A549 treated with AZD9567 at 1 μM for 4 hours (cell line): ENCODE results near the gene DIPK1B. TPM values are rescaled to one million over a fixed set of nuclear protein-coding genes. Genes with fewer than 3 reads are reported as not detected.

Experiments used
- total RNA-seq: library from RNA; stranded (reverse); fragments of 200-300 nt; extraction: Qiagen RNA extraction; gene quantifications from 5 replicates; pipeline ENCODE4 v1.2.3, GENCODE V29; 2022; ENCODE audit not compliant: insufficient read depth

The DIPK1B gene
- 3.7 to 8.1 TPM (median 7.0 TPM) in 5 replicates for total RNA-seq

DNA sequence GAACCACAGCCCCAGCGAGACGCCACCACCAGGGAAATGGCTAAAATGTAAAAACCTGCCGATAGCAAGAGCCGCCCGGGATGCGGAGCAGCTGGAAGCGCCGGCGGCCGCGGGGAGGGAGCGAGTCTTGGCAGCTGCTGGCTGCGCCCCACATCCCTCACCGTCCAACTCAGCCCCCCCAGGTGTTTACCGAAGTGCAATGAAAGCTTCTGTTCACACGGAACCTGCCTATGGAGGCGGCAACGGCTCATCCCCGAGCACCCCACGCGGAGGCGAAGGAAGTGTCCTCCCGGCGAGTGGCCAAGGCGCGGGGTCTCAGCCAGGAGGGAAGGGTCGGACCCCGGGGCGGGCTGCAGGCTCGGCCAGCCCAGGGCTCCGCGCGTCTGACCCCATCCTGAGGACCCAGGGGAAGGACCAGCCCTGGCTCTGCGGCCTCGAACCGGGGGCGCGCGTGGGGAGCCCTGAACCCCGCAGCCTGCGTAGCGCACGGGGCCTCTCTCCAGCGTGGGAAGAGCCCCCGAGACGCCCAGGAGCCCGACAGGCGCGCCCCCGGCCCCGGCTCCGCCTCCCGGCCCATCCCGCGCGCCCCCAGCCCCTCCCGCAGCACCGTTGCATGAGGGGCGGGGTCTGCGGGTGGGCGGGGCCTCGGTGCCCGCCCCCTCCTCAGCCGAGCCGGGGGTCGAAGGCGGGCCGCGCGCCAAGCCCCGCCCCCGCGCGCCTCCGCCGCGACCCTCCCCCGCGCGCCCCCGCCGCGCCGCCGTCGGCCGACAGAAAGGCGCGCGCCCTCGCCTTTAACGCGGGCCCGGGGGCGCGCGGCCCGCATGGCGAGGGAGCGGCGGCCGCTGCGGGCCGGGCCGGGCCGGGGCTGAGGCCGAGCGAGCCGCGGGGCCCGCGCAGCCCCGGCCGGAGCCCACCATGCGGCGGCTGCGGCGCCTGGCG is at the start of gene DIPK1B:
Gene DIPK1B (plus strand): TSS at position 822 of the 939 bp plus-strand sequence. CDS start 94 bp downstream, at position 916.

GRCh38 chr9:136662656-136663581 is 49.5 kb upstream of the DIPK1B start, which contains the start of gene EGFL7:
Gene EGFL7, plus strand, starts transcription at chr9:136662916. Its CDS starts 5,367 bp downstream, at chr9:136668283.

GRCh38 chr9:136686794-136687711 is 25.3 kb upstream of the DIPK1B start, which contains the start of gene AGPAT2:
Gene AGPAT2, minus strand, starts transcription at chr9:136687457. Its CDS starts 100 bp downstream, at chr9:136687357.

GRCh38 chr9:136742591-136743391 is 30.4 kb downstream of the DIPK1B start, which contains the start of gene LCN10:
Gene LCN10, minus strand, starts transcription at chr9:136742940. Its CDS starts 37 bp downstream, at chr9:136742903.

DNA sequence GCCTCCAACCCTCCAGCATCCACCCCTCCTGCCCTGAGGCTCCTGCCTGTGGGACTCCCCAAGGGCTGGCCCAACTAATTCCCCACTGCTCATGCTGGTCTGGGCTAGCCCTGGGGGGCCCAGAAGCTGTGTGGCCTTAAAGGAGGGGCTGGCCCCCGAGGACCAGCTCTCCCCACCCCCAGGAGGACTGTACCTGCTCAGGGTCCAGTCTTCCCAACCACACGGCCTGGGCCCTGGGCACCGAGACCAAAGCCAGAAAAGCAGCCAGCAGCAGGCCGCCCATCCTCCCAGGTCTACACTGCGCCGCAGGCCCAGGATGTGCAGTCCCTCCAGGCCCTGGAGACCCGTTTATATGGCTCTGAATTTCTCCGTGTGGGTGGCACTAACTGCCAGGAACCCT is 35.8 kb downstream of the DIPK1B start, which contains the start of gene LCN6:
Gene LCN6 (minus strand): TSS at position 325 of the 400 bp plus-strand sequence. CDS start 42 bp downstream, at position 283.

DNA sequence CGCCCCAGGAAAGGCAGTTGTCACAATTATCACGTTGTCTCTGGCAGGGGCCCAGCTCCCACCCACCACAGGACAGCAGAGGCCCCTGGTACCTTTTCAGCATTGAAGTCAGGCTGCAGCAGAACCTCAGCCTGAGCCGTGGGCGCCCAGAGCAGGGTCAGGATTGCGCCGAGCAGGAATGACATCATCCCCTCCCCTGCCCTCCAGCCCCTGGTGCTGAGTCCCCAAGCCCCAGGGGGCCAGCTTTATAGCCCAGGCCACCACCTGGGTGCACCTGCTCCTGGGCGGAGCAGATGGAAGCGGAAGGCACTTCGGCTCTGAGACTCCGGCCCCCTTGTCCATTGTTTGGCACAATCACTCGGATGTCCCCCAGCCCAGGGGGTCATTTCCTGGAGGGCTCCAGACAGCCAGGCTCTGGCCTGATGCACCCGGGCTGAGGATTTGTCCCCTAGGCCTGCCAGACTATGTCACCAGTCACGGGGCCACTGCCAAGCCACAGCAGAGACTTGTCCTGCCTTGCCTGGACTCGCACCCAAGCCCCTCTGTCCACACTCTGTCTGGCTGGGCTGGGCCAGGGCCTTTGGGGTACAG is 52.0 kb downstream of the DIPK1B start, which contains the start of gene LCN15:
Gene LCN15 (minus strand): TSS at position 218 of the 591 bp plus-strand sequence. CDS start 30 bp downstream, at position 188.

Other genes starting within 250 kb of the DIPK1B start
- 57.7 to 66.1 TPM (median 59.9 TPM) in 5 replicates for gene SEC16A, start 229.5 kb upstream of the DIPK1B start, total RNA-seq
- gene NOTCH1, start 166.5 kb upstream of the DIPK1B start, total RNA-seq, result 11.5 to 21.5 TPM (median 13.1 TPM) in 5 replicates
- 37.1 to 59.8 TPM (median 58.8 TPM) in 5 replicates for gene EGFL7, start 49.7 kb upstream of the DIPK1B start, total RNA-seq
- 64.9 to 105 TPM (median 101 TPM) in 5 replicates for gene AGPAT2, start 25.1 kb upstream of the DIPK1B start, total RNA-seq
- not detected in 5 replicates for gene LCN10, start 30.4 kb downstream of the DIPK1B start, total RNA-seq
- not detected in 5 replicates for gene LCN6, start 36.0 kb downstream of the DIPK1B start, total RNA-seq
- gene LCN8, start 45.7 kb downstream of the DIPK1B start, total RNA-seq, result not detected in 5 replicates
- 0.05 to 0.08 TPM (median 0.05 TPM) in 3 of 5 replicates, not detected in the others for gene LCN15, start 51.9 kb downstream of the DIPK1B start, total RNA-seq
- 58.2 to 81.2 TPM (median 76.7 TPM) in 5 replicates for gene TMEM141, start 78.8 kb downstream of the DIPK1B start, total RNA-seq
- 0.39 to 0.89 TPM (median 0.44 TPM) in 4 of 5 replicates, not detected in the other for gene CCDC183, start 83.8 kb downstream of the DIPK1B start, total RNA-seq
- gene RABL6, start 95.4 kb downstream of the DIPK1B start, total RNA-seq, result 56.0 to 85.9 TPM (median 80.1 TPM) in 5 replicates
- 1.9 to 5.0 TPM (median 4.5 TPM) in 5 replicates for gene AJM1, start 129.9 kb downstream of the DIPK1B start, total RNA-seq
- gene PHPT1, start 136.8 kb downstream of the DIPK1B start, total RNA-seq, result 301 to 333 TPM (median 305 TPM) in 5 replicates
- gene MAMDC4, start 139.8 kb downstream of the DIPK1B start, total RNA-seq, result 3.8 to 5.7 TPM (median 4.6 TPM) in 5 replicates
- gene EDF1, start 153.7 kb downstream of the DIPK1B start, total RNA-seq, result 355 to 516 TPM (median 465 TPM) in 5 replicates
- 28.1 to 60.7 TPM (median 48.5 TPM) in 5 replicates for gene TRAF2, start 173.9 kb downstream of the DIPK1B start, total RNA-seq
- 62.3 to 108 TPM (median 104 TPM) in 5 replicates for gene FBXW5, start 232.2 kb downstream of the DIPK1B start, total RNA-seq
- 1.0 to 1.7 TPM (median 1.3 TPM) in 4 of 5 replicates, not detected in the other for gene C8G, start 232.7 kb downstream of the DIPK1B start, total RNA-seq
- gene LCN12, start 239.7 kb downstream of the DIPK1B start, total RNA-seq, result 1.3 to 2.0 TPM (median 1.6 TPM) in 4 of 5 replicates, not detected in the other